ENCODE data around the gene OR52H1.

Gene OR52H1

DNA sequence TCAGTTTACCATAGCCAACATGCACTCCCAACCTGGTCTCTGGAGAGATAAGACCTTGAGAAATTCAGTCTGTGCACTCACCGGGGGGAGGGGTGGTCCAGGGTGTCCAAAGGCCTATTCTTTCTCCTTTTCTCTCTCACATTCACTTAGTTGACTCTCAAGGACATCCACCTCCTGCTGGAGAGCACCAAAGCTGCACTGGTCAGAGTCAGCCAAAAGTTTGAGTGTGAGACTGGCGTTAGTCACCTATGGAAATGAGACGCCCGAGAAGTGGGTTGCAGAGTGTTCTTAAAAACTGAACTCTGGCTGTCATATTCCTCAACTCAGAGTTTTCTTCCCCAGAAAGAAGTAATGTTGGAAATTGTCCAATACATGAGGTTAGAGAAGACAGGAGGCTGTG is 26.8 kb downstream of the OR52H1 start:
- H3K9me3 ChIP-seq (ENCODE audit: control extremely low read depth in 1 of 5, control insufficient read depth in 4 of 5, insufficient read depth in 2 of 5, low read depth in 1 of 5, low read length in 4 of 5): no peaks in the 10 kb centered on the region
- no peak for DNase-seq
- no peak overlapping the region for H3K27ac ChIP-seq (ENCODE audit: insufficient read depth in 1 of 2, low read depth in 1 of 2, low read length in 2 of 2, poor library complexity in 1 of 2, severe bottlenecking in 2 of 2)
- ChIA-PET POLR2A (no interaction called here), CTCF (no interaction called here)
- H3K4me3 ChIP-seq (ENCODE audit: control insufficient read depth in 1 of 7, extremely low read depth in 1 of 7, insufficient read depth in 4 of 7, low read depth in 2 of 7, low read length in 6 of 7): no peak overlapping the region
- H3K27me3 ChIP-seq (replicated peaks in 2 of 5; ENCODE audit: control insufficient read depth in 4 of 5, insufficient read depth in 5 of 5, low read length in 4 of 5): no peaks in the 10 kb centered on the region
- H3K36me3 ChIP-seq (ENCODE audit: control insufficient read depth in 4 of 4, insufficient read depth in 4 of 4, low read length in 3 of 4): no peaks in the 10 kb centered on the region
- 100% methylated on average over 1 of the region's 4 CpGs for WGBS (ENCODE audit: insufficient coverage)
- H3K4me1 ChIP-seq (ENCODE audit: control extremely low read depth in 1 of 4, control insufficient read depth in 4 of 4, insufficient read depth in 4 of 4, low read length in 3 of 4): no peaks in the 10 kb centered on the region

DNA sequence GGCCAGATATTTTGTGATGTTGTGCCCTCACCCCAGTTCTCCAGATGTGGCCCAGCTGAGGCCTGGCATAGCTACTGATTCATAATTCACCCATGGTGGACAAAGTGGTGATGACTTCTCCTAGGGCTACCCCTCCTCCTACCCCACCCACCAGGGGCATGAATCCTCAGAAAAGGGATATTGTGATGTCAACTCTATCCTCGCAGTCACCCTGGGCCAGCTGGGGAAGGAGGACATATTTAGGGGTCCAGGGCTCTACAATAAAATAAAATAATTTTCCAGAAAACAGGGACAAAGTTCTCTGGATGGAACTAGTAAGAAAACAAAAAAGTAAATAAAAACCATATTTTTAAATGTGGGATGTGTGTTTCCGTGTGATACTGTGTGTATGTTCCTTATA is 31.7 kb downstream of the OR52H1 start, which contains the start of gene UBQLNL:
Gene UBQLNL (minus strand): TSS at position 101 of the 400 bp plus-strand sequence. CDS start 258 bp downstream, outside the sequence.
- no CpG with 5 or more reads among the region's 2 CpGs for WGBS (ENCODE audit: insufficient coverage)
- H3K27ac ChIP-seq (ENCODE audit: insufficient read depth in 1 of 2, low read depth in 1 of 2, low read length in 2 of 2, poor library complexity in 1 of 2, severe bottlenecking in 2 of 2): no peak within 1 kb of the TSS
- CTCF ChIA-PET: interaction anchor here (0.7 to 1.3 kb wide), 2 partner anchors 9 to 13 kb away, joined by 3 read pairs; no protein-coding TSS in a partner anchor
- no peaks in the 10 kb centered on the region for H3K9me3 ChIP-seq (ENCODE audit: control extremely low read depth in 1 of 5, control insufficient read depth in 4 of 5, insufficient read depth in 2 of 5, low read depth in 1 of 5, low read length in 4 of 5)
- POLR2A ChIA-PET: no interaction called here
- H3K27me3 ChIP-seq (replicated peaks in 2 of 5; ENCODE audit: control insufficient read depth in 4 of 5, insufficient read depth in 5 of 5, low read length in 4 of 5): no peaks in the 10 kb centered on the region
- H3K4me1 ChIP-seq (ENCODE audit: control extremely low read depth in 1 of 4, control insufficient read depth in 4 of 4, insufficient read depth in 4 of 4, low read length in 3 of 4): no peaks in the 10 kb centered on the region
- no peak for DNase-seq
- H3K36me3 ChIP-seq (ENCODE audit: control insufficient read depth in 4 of 4, insufficient read depth in 4 of 4, low read length in 3 of 4): no peaks in the 10 kb centered on the region
- no peak within 1 kb of the TSS for H3K4me3 ChIP-seq (ENCODE audit: control insufficient read depth in 1 of 7, extremely low read depth in 1 of 7, insufficient read depth in 4 of 7, low read depth in 2 of 7, low read length in 6 of 7)

DNA sequence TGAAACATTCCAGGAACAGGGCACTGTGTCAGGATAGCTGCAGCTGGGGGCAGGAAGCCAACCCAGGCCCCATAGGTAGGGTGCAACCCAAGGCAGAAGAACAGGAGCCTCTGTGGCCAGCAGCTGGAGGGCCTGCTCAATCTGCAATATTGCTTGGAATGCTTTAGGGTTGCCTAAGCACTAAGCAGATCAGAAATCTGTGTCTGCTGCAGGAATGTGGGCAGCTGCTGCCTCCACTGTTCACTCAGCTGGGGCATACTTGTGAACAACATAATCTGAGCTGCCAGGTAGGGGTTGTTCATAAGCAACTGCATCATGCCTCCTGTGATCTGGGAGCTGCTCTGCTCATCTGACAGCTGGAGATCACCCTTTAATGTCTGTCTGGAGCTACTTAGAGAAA is 33.5 kb downstream of the OR52H1 start:
- H3K36me3 ChIP-seq (ENCODE audit: control insufficient read depth in 4 of 4, insufficient read depth in 4 of 4, low read length in 3 of 4): no peaks in the 10 kb centered on the region
- CTCF ChIA-PET: interaction anchor here (1.0 kb wide), 1 partner anchor 13 kb away, joined by 3 read pairs; no protein-coding TSS in a partner anchor
- DNase-seq: no peak
- POLR2A ChIA-PET: no interaction called here
- H3K9me3 ChIP-seq (ENCODE audit: control extremely low read depth in 1 of 5, control insufficient read depth in 4 of 5, insufficient read depth in 2 of 5, low read depth in 1 of 5, low read length in 4 of 5): no peaks in the 10 kb centered on the region
- H3K27me3 ChIP-seq (replicated peaks in 2 of 5; ENCODE audit: control insufficient read depth in 4 of 5, insufficient read depth in 5 of 5, low read length in 4 of 5): no peaks in the 10 kb centered on the region
- H3K4me1 ChIP-seq (ENCODE audit: control extremely low read depth in 1 of 4, control insufficient read depth in 4 of 4, insufficient read depth in 4 of 4, low read length in 3 of 4): no peaks in the 10 kb centered on the region
- no peak overlapping the region for H3K27ac ChIP-seq (ENCODE audit: insufficient read depth in 1 of 2, low read depth in 1 of 2, low read length in 2 of 2, poor library complexity in 1 of 2, severe bottlenecking in 2 of 2)
- no peak overlapping the region for H3K4me3 ChIP-seq (ENCODE audit: control insufficient read depth in 1 of 7, extremely low read depth in 1 of 7, insufficient read depth in 4 of 7, low read depth in 2 of 7, low read length in 6 of 7)

DNA sequence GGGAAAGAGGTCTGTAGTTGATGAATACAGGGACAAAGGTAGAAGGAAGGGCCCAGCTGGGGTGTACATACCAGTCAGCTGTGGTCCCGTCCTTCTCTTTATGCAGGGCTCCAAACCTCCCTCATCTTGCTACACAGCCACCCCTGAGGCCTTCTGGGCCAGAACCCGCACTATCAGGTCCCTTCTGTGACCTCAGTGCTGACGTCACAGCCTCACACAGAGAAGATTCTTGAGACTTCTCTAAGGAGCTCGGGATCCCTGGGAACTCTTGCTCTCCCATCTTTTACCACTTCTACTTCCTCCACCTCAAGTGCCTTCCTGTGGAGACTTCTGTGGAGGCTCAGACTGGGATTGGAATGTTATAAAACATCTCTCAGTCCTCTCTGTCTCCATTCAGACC is 38.5 kb downstream of the OR52H1 start, which contains the start of gene UBQLN3:
Gene UBQLN3 (minus strand): TSS at position 155 of the 400 bp plus-strand sequence. CDS start 399 bp downstream, outside the sequence.
- no peak for DNase-seq
- H3K27ac ChIP-seq (ENCODE audit: insufficient read depth in 1 of 2, low read depth in 1 of 2, low read length in 2 of 2, poor library complexity in 1 of 2, severe bottlenecking in 2 of 2): no peak within 1 kb of the TSS
- ChIA-PET POLR2A (no interaction called here), CTCF (interaction anchor here (0.9 kb wide), 1 partner anchor 224 kb away, joined by 3 read pairs; no protein-coding TSS in a partner anchor)
- H3K4me1 ChIP-seq (ENCODE audit: control extremely low read depth in 1 of 4, control insufficient read depth in 4 of 4, insufficient read depth in 4 of 4, low read length in 3 of 4): no peaks in the 10 kb centered on the region
- WGBS (ENCODE audit: insufficient coverage): 94% methylated on average over 2 of the region's 4 CpGs
- H3K36me3 ChIP-seq (ENCODE audit: control insufficient read depth in 4 of 4, insufficient read depth in 4 of 4, low read length in 3 of 4): no peaks in the 10 kb centered on the region
- no peaks in the 10 kb centered on the region for H3K9me3 ChIP-seq (ENCODE audit: control extremely low read depth in 1 of 5, control insufficient read depth in 4 of 5, insufficient read depth in 2 of 5, low read depth in 1 of 5, low read length in 4 of 5)
- peaks cover 0 to 2% (median 0%) of the 10 kb centered on the region in 5 experiments for H3K27me3 ChIP-seq (replicated peaks in 2 of 5; ENCODE audit: control insufficient read depth in 4 of 5, insufficient read depth in 5 of 5, low read length in 4 of 5)
- H3K4me3 ChIP-seq (ENCODE audit: control insufficient read depth in 1 of 7, extremely low read depth in 1 of 7, insufficient read depth in 4 of 7, low read depth in 2 of 7, low read length in 6 of 7): no peak within 1 kb of the TSS

DNA sequence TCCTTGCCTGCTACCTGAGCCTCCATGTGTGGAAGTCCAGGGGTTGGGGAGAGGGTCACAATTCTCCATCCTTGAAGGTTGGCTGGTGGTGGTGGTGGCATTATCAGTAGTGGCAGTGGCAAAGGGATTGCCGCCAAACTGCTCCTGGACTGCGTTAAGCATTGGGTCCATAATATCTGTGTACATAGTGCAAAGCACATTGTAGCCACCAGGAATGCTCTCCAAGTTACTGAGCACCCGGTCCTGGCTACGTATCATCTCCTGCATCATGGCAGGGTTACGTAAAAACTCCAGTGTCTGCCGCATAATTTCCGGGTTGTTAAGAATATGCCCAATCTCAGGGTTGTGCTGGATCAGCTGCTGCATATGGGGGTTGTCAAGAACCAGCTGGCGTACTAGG is 39.7 kb downstream of the OR52H1 start:
- no peaks in the 10 kb centered on the region for H3K9me3 ChIP-seq (ENCODE audit: control extremely low read depth in 1 of 5, control insufficient read depth in 4 of 5, insufficient read depth in 2 of 5, low read depth in 1 of 5, low read length in 4 of 5)
- POLR2A ChIA-PET: no interaction called here
- H3K36me3 ChIP-seq (ENCODE audit: control insufficient read depth in 4 of 4, insufficient read depth in 4 of 4, low read length in 3 of 4): no peaks in the 10 kb centered on the region
- no peak for DNase-seq
- no peak overlapping the region for H3K27ac ChIP-seq (ENCODE audit: insufficient read depth in 1 of 2, low read depth in 1 of 2, low read length in 2 of 2, poor library complexity in 1 of 2, severe bottlenecking in 2 of 2)
- CTCF ChIA-PET: no interaction called here
- WGBS (ENCODE audit: insufficient coverage): 99% methylated on average over 8 of the region's 8 CpGs
- peaks cover 0 to 2% (median 0%) of the 10 kb centered on the region in 5 experiments for H3K27me3 ChIP-seq (replicated peaks in 2 of 5; ENCODE audit: control insufficient read depth in 4 of 5, insufficient read depth in 5 of 5, low read length in 4 of 5)
- no peak overlapping the region for H3K4me3 ChIP-seq (ENCODE audit: control insufficient read depth in 1 of 7, extremely low read depth in 1 of 7, insufficient read depth in 4 of 7, low read depth in 2 of 7, low read length in 6 of 7)
- H3K4me1 ChIP-seq (ENCODE audit: control extremely low read depth in 1 of 4, control insufficient read depth in 4 of 4, insufficient read depth in 4 of 4, low read length in 3 of 4): no peaks in the 10 kb centered on the region

DNA sequence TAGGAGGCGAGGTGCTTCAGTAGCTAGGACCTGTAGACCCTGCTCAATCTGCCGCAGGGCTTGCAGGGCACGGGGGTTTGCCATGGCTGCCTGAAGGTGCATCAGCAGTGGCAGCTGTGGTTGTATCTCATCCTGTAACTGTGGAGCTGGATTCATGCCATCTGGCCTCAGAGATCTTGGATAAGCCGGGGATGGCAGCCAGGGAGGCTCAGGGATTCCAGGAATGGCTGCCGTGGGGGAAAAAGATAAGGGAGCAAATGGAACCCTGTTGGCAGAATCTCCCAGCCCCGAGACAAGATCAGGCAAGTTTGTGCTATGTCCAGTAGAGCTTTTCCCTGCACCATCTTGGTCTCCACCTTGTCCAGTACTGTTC is 40.4 kb downstream of the OR52H1 start:
- H3K4me3 ChIP-seq (ENCODE audit: control insufficient read depth in 1 of 7, extremely low read depth in 1 of 7, insufficient read depth in 4 of 7, low read depth in 2 of 7, low read length in 6 of 7): no peak overlapping the region
- H3K4me1 ChIP-seq (ENCODE audit: control extremely low read depth in 1 of 4, control insufficient read depth in 4 of 4, insufficient read depth in 4 of 4, low read length in 3 of 4): no peaks in the 10 kb centered on the region
- H3K36me3 ChIP-seq (ENCODE audit: control insufficient read depth in 4 of 4, insufficient read depth in 4 of 4, low read length in 3 of 4): no peaks in the 10 kb centered on the region
- no peaks in the 10 kb centered on the region for H3K9me3 ChIP-seq (ENCODE audit: control extremely low read depth in 1 of 5, control insufficient read depth in 4 of 5, insufficient read depth in 2 of 5, low read depth in 1 of 5, low read length in 4 of 5)
- no peak for DNase-seq
- 100% methylated on average over 6 of the region's 6 CpGs for WGBS (ENCODE audit: insufficient coverage)
- ChIA-PET POLR2A (interaction anchor here (0.9 kb wide), 1 partner anchor 22 kb away, joined by 3 read pairs; no protein-coding TSS in a partner anchor), CTCF (interaction anchor here (1.0 kb wide), 1 partner anchor 10 kb away, joined by 3 read pairs; no protein-coding TSS in a partner anchor)
- H3K27ac ChIP-seq (ENCODE audit: insufficient read depth in 1 of 2, low read depth in 1 of 2, low read length in 2 of 2, poor library complexity in 1 of 2, severe bottlenecking in 2 of 2): no peak overlapping the region
- H3K27me3 ChIP-seq (replicated peaks in 2 of 5; ENCODE audit: control insufficient read depth in 4 of 5, insufficient read depth in 5 of 5, low read length in 4 of 5): peaks cover 0 to 2% (median 0%) of the 10 kb centered on the region in 5 experiments

DNA sequence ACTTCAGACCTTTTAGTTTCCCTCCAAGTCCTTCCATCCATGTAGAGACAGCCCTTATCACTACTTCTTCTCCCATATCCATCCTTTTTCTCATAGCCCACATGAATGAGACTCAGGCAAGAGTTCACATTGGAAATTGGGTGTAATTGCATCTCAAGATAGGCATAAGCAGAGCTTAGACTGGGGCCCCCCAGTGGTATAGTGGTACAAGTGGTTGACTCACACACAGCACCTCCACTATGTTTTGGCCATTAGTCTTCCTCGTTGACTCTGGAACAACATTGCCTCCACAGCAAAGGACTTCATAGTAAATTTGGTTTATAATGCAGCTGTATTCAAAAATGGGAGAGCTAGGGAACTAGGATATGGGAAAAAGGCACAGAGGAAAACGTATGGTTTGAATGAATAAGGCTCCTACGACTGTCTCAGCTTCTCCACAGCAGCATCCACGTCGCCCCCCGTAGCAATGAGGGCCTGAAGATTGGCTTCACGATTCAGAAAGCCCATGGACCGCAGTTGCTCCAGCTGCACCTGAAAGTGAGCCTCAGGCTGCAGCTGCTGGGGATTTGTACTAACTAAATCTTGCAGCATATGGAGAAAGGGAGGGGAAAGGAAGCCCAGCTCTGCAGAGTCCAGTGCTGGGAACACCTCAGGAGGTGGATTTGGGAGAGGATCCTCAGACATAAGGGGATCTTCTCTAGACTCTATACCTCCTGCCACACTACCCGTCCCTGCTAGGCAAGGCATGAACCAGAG is 41.0 kb downstream of the OR52H1 start:
- ChIA-PET CTCF (interaction anchor here (1.0 kb wide), 1 partner anchor 10 kb away, joined by 3 read pairs; no protein-coding TSS in a partner anchor), POLR2A (interaction anchor here (0.9 kb wide), 1 partner anchor 22 kb away, joined by 3 read pairs; no protein-coding TSS in a partner anchor)
- 95% methylated on average over 8 of the region's 9 CpGs for WGBS (ENCODE audit: insufficient coverage)
- H3K27ac ChIP-seq (ENCODE audit: insufficient read depth in 1 of 2, low read depth in 1 of 2, low read length in 2 of 2, poor library complexity in 1 of 2, severe bottlenecking in 2 of 2): no peak overlapping the region
- no peaks in the 10 kb centered on the region for H3K9me3 ChIP-seq (ENCODE audit: control extremely low read depth in 1 of 5, control insufficient read depth in 4 of 5, insufficient read depth in 2 of 5, low read depth in 1 of 5, low read length in 4 of 5)
- peaks cover 0 to 2% (median 0%) of the 10 kb centered on the region in 5 experiments for H3K27me3 ChIP-seq (replicated peaks in 2 of 5; ENCODE audit: control insufficient read depth in 4 of 5, insufficient read depth in 5 of 5, low read length in 4 of 5)
- H3K36me3 ChIP-seq (ENCODE audit: control insufficient read depth in 4 of 4, insufficient read depth in 4 of 4, low read length in 3 of 4): no peaks in the 10 kb centered on the region
- DNase-seq: no peak
- H3K4me3 ChIP-seq (ENCODE audit: control insufficient read depth in 1 of 7, extremely low read depth in 1 of 7, insufficient read depth in 4 of 7, low read depth in 2 of 7, low read length in 6 of 7): no peak overlapping the region
- H3K4me1 ChIP-seq (ENCODE audit: control extremely low read depth in 1 of 4, control insufficient read depth in 4 of 4, insufficient read depth in 4 of 4, low read length in 3 of 4): no peaks in the 10 kb centered on the region

Measured in common myeloid progenitor, CD34-positive (primary cell).